HG03342 (cell line): Measurements from ENCODE around the gene ATG2B.
A peak's percentile ranks its signal among the peaks of the same experiment; 100 is the strongest.
"Not testable (repeated sequence)": the region's sequence is repeated elsewhere in the genome, so short reads cannot be mapped to it uniquely, and the experiment has no call there.

Source experiments
- ATAC-seq: cut with Tn5 transposase; IDR thresholded peaks from one replicate; pipeline ENCODE4 v1.9.1; 2021; ENCODE audit warnings: mild to moderate bottlenecking, moderate library complexity; ENCODE audit not compliant: unreplicated experiment

Gene ATG2B

DNA sequence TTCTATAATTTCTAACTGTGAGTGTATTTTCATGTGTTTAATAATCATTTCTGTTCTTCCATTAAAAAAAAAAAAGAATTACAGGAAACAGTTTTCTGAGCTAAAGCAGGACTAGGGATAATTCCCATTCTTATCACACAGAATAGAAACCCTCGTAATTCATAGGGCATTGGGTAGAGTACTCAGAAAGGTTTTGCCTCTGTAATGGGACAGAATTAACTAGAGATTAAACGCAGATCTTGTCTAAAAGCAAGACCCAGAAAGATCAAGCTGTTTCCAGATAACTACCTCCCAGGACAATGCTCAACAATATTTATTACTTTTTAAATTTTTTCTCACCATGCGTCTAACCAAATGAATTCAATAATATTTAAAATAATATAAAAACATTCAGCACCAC, 10.4 kb upstream of the ATG2B start:
- no peak for ATAC-seq

DNA sequence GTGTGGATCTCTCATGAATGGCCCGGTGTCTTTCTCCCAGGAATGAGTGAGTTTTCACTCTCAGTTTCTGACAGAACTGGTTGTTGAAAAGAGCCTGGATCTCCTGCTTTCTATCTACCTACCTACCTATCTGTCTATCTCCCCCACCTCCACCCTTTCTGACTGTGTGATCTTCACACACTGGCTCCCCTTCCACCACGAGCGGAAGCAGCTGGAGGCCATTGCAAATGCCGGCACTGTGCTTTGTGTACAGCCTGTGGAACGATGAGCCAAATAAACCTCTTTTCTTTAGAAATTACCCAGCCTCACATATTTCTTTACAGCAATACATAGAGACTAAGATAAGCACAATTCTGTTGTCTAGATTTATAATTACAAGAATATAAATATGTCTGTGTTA, 7.4 kb upstream of the ATG2B start:
- no peak for ATAC-seq

DNA sequence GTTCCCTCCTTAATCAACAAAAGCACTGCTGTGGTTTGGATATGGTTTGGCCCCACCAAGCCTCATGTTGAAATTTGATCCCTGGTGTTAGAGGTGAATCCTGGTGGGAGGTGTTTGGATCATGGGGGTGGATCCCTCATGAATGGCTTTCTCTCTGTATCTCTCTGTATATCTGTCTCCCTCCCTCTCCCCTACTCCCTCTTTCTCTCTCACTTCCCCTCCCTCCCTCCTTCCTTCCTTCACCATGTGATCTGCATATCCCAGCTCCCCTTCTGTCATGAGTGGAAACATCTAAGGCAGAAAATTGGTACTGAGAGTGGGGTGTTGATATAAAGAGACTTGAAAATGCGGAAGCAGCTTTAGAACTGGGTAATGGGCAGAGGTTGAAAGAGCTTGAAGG, 5.4 kb upstream of the ATG2B start:
- no peak for ATAC-seq

DNA sequence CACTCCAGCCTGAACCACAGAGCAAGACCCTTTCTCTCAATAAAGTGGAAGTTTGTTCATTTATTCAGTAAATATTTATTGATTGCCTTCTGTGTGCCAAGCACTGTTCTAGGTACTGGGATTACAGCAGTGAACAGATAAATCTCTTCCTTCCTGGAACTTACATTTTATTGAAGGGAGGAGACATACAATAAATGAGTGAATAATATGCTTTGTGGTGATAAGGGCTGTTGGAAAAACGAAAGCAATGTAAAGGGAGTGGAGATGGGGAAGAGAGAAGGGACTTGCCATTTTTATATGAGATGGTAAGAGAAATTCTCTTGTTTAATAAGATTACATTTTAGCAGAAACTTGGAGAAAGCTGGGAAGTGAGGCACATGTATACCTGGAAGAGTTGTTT, 1.8 kb upstream of the ATG2B start:
- ATAC-seq, result no peak

DNA sequence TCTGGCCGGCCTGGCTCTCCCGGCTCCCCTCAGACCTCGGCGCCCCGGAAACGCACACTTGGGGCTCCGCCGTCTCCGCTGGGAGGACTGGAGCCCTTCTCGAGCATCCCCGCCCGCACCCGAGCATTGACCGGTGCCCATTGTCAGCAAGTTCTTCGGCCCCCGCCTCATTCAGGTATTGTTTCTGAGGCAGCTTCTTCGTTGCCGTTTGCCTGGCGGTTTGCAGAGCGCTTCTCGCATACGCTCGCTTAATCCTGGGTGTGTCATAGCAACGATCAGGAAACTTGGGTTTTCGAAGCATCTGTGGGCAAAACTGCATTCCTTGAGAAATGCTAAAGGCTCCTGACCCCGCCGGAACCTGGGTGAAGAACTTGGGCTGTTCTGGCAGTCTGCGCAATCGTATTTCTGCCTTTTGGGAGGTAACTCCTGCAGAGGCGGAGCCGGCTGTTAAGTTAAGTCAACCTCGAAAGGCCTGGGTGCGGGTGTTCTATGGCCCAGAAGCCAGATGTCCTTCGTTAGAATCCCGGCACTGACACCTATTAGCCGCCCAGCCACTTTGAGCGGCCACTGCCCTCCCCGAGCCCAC, 703 bp upstream of the ATG2B start:
- peak; percentile 19 for ATAC-seq

DNA sequence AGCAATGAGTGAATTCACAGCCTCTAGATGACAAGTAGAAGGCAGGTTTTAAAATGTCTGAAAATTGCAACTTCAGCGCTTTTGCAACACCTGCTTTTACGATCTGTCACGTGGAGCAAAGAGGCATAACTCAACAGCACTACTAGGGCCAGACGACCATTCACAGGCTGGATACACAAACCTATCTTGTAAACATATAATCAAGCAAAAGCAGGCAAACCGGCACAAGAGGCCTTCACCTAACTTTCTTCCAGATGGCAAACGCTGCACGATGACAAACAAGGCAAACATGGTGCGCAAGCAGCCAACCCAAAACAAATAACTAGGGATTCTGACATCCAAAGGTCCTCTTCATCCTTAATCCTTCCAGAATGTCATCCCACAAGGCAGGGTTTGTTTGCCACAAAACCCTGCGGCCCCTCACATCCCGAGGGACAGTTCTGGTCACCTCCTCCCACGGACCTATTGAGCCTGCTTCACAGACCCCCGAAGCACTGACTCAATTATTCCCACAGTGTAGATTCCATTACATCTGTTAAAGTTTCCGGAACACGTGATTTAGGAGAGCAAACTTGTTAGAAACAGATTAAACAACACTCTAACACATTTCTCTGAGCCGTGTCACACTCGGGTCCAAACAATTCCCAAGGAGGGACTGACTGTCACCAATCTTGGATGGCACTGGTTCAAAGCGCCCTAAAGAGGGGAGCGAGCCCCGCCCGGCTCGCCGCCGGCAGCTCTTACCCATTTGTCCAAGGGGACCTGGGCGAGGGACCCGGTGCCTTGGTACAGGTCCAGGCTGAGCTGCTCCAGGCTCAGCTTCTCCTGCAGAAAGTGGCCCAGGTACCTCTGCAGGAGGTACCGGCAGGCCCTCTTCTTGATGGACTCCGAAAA, 823 bp downstream of the ATG2B start:
- ATAC-seq, result peak; percentile 32

DNA sequence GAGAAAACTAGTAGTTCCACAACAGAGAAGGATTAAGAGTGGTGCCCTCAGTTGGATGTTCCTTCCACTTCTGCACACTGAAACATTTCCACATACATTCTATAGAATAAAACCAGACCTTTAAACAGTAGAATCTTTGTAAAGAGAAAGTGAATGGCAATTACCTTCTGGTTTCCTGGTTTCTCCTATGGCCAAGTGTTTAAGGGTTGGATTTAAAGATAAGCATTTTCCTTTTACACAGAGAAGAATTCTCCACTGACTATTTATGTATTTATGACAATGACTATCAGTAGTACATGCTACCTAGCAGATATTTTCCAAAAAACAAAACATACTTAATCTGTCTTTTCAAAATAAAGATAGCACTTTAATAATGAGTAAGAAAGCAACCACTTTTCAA, 3.2 kb downstream of the ATG2B start:
- no peak for ATAC-seq

DNA sequence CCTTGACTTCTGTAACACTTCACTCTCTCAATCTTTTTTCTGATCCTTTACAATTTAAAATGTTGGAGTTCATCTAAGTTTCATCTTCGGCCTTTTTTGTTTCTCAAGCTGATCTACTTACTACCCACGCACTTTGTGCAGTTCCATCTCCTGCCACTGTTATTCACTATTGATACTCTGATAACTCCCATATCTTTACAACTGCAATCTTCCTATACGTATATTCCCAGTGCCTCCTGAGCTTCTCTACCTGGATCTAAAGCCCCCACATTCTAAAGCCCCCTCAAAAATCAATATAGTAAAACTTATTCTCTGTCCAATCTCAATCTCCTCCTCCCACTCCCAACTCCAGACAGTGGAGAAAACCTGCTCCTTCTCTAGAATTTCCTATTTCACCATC, 5.9 kb downstream of the ATG2B start:
- no peak for ATAC-seq

DNA sequence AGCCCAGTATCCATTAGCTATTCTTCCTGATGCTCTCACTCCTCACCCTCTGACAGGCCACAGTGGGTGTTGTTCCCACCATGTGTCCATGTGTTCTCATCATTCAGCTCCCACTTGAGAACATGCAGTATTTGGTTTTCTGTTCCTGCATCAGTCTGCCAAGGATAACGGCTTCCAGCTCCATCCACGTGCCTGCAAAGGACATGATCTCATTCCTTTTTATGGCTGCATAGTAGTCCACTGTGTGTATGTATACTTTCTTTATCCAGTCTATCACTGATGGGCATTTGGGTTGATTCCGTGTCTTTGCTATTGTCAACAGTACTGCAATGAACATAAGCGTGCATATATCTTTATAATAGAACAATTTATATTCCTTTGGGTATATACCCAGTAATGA, 8.9 kb downstream of the ATG2B start:
- no peak for ATAC-seq

DNA sequence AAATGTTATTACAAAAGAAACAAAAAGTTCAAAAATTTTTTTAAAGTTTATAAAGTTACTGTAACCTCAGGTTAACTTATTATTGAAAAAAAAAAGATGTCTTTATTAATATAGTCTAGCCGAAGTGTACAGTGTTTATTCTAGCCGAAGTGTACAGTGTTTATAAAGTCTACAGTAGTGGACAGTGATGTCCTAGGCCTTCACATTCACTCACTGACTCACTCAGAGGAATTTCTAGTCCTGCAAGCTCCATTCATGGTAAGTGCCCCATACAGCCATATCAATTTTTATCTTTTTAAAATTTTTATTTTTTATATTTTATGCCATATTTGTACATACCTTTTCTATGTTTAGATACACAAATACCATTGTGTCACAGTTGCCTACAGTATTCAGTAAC, 10.4 kb downstream of the ATG2B start:
- ATAC-seq, result no peak

DNA sequence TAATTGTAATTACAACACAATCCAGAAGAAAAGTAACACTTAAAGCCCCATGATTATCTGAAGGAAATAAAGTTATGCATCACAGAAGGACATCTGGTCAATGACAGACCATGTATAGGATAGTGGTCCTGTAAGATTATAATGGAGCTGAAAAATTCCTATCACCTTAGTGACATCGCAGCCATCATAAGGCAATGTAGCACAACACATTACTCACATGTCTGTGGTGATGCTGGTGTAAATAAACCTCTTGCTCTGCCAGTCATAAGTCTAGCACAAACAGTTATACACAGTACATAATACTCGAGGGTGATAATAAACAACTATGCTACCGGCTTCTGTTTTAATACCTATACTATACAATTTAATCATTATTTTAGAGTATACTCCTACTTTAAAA, 11.2 kb downstream of the ATG2B start:
- no peak for ATAC-seq

DNA sequence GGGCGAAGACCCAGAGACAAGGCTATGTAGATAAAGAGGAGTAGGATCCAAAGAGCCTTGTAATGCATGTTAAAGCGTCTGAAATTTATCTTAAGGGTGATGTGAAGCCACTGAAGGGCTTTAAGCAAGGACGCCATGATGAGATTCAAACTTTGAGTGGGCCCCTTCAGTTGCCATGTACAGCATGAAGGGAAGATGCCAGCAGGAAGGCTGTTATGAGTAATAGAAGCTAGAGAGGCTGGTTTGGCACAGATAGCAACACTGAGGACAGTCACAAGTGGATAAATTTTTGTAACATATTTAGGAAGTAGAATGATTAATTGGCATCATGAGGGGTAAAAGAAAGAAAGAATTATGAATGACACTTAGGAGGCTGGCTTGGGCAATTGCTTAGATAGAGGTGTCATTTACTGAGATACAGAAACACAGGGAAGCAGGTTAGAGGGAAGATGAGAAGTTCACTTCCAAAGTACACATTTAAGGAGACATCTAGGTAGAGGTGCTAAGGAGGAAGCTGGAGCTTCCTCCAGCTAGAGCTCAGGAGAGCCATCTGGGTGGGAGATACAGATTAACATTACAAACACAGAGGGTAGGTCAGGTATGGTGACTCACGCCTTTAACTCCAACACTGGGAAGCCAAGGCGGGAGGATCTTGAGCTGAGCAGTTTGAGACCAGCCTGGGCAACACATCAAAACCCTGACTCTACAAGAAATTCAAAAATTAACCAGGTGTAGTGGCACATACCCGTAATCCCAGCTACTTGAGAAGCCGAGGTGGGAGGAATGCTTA, 13.7 kb downstream of the ATG2B start:
- ATAC-seq, result no peak

DNA sequence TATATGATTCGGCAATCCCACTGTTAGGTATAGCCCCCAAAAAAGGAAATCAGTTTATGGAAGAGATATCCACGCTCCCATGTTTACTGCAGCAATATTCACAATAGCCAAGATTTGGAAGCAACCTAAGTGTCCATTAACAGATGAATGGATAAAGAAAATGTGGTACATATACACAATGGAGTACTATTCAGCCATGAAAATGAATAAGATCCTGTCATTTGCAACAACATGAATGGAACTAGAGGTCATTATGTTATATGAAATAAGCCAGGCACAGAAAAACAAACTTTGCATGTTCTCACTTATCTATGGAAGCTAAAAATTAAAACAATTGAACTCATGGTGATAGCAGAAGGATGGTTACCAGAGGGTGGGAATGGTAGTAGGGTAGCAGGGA, 15.2 kb downstream of the ATG2B start:
- not testable (repeated sequence) for ATAC-seq

DNA sequence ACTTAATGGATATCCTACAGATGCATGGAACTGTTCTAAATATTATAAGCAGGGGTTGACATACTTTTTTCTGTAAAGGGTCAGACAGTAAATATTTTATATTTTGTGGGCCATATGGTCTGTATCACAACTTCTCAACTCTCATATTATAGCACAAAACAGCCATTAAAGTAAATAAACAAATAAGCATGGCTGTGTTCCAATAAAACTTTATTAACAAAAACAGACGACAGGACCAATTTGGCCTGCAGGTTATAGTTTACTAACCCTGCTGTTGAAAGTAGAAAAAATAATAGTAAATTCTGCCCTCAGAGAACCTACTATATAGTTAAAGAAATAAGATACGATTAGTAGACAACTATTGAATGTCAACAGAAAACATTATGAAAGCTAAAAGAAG, 17.5 kb downstream of the ATG2B start:
- ATAC-seq, result no peak

DNA sequence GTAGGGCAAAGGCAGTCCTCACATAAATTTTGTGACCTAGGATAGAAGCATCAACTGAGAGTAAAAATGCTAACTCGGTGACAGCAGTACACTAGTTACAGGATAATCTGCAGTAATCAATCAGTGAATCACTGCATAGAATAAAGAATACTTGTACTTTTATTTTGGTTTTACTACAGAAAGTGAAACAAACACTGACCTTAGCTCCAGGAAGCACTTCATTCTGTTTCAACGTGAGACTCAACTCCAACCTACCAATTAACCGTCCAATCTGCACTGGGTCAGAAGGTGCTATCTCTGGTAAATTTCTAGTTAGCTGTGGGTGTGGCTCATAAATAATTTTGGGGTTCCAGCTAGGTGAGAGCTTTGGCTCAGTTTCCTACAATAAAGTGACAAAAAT, 21.8 kb downstream of the ATG2B start:
- no peak for ATAC-seq

DNA sequence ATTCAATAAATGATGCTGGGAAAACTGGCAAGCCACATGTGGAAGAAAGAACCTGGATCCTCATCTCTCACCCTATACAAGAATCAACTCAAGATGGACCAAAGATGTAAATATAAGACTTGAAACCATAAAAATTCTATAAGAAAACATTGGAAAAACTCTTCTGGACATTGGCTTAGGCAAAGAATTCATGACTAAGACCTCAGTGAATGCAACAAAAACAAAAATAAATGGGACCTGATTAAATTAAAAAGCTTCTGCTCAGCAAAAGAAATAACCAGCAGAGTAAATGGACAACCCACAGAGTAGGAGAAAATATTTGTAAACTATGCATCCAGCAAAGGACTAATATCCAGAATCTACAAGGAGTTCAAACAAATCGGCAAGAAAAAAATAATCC, 24.6 kb downstream of the ATG2B start:
- ATAC-seq, result no peak

DNA sequence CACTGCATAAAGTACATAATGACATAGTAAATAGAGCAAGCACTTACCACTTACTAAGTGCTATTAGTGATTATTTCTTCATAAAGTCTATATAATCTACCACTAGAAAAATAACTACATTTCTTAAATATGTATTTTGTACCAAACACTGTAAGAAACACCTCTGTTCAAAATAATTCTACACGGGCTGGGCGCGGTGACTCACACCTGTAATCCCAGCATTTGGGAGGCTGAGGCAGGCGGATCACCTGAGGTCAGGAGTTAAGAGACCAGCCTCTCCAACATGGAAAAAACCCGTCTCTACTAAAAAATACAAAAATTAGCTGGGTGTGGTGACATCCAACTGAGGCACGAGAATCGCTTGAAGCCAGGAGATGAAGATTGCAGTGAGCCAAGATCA, 38.9 kb downstream of the ATG2B start:
- ATAC-seq, result no peak

DNA sequence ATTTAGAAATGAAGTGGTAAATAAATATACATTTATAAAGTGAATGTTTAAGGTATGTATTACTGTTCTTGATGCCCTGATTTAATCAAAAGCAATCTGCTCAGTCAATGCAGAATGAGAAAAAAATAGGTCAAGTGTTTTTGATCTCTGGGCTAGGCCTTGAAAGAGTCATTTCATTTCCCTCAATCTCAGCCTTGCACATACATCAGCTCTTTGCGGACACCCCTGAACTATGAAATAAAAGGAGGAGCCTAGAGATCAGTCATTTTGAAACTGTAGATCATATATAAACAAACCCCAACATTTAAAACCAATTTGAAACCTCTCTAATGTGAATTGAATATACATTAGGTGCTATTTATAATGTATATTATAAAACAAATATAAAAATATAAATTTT, 42.5 kb downstream of the ATG2B start:
- no peak for ATAC-seq

DNA sequence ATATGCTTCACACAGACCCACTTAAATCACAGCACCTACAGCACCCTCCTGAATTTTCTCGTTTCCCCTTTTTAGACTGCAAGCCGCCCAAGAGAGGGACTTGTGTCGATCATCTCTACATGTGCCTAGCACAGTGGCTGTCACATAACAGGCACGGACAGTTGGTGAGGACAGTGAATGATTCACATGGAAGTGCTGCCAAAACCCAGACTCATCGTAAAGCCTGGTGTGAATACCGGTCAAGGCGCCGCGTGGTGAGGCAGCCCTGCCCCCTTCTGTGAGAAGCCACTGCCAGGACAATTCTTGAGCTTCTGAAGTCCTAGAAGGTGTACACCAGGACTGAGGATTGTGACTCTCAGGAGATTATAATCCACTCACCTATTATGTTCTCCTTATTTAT, 44.3 kb downstream of the ATG2B start:
- ATAC-seq, result no peak

DNA sequence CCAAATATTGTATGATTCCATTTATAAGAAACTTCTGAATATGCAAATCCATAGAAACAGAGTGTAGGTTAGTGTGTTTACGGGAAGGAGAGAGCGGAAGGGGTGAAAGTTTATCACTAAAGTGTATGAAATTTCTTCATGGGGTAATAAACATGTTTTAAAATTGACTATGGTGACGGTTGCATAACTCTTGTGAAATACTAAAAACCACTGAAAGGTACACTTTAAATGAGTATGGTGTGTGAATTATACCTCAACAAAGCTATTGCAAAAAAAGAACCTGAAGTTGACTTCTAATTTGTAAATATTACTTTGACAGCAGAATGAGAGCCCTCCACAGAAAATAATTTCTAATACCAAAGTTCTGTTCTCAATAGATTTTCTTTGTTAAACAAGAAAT, 47.1 kb downstream of the ATG2B start:
- no peak for ATAC-seq

DNA sequence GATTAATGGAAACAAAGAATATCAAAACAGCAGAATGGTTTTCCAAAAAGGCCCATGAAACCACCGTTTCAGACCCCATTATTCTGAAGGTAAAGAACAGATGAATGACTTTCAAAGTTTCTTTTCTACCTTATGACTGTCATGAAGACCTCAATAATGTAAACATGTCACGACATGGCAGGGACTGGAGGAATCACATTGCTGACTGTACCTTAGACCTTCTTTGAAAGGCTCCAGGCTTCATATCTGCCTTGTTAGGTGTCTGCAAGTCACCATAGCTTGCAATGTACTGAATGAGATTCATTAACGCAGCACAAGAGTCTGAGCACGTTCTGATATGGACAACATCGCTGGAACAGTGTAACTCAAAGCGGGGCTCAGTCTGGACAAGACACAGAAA, 52.2 kb downstream of the ATG2B start:
- ATAC-seq, result no peak

DNA sequence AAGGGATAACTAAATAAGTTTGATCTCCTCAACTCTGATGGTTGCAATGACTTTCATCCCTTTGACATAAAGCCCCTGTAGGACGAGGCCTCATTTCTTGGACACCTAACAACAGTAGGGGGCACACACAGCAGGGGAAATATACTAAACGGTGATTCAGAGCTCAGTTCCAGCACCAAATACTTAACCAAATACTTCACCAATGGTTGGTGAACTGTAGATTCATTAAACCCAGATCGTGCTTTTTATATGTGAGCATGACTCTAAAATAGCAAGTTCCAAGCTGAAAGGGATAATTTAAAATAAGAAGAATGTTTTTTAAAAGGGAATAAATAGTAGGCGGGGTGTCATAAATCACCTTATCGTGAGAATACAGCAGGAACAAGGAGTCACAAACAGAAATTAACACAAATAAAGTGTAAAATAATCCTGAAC, 53.2 kb downstream of the ATG2B start:
- no peak for ATAC-seq
